HL-60 (cell line): ENCODE results near the gene ARV1.

Experiments used
- POLR2AphosphoS5 ChIP-seq: IDR thresholded peaks from 2 replicates; pipeline ENCODE4 v1.6.1; 2012; ENCODE audit warnings: low read depth
- TF ChIP-seq, protein P1 (sequence below): IDR thresholded peaks from one replicate; pipeline ENCODE4 v1.5.1; 2011; ENCODE audit warnings: low read length, control low read depth, inconsistent platforms; ENCODE audit not compliant: insufficient read depth
- TF ChIP-seq, protein P2 (sequence below): IDR thresholded peaks from 2 replicates; pipeline ENCODE4 v1.6.1; 2012; ENCODE audit warnings: low read depth; ENCODE audit not compliant: insufficient replicate concordance

DNA sequence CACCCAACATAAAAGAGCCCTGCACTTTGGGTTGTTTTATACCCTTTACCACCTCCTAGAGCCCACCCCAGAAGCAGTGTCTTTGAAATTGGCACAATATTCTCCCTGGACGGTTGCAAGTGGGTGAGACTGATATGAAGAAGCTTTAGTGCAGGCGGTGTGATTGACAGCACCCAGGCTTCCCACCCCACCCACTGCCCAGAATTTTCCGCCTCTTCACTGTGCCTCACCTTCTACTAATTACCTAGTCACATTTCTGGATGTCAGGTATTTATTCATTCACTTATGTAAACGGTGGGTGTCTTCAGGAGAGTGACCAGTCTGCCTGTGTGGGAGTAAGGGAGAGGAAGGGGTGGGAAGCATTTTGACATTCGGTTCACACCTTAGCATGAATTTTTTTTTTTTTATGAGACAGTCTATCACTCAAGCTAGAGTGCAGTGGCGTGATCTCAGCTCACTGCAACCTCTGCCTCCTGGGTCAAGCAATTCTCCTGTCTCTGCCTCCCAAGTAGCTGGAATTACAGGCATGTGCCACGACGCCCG, 62.9 kb downstream of the ARV1 start:
- TF ChIP-seq, protein P1, sequence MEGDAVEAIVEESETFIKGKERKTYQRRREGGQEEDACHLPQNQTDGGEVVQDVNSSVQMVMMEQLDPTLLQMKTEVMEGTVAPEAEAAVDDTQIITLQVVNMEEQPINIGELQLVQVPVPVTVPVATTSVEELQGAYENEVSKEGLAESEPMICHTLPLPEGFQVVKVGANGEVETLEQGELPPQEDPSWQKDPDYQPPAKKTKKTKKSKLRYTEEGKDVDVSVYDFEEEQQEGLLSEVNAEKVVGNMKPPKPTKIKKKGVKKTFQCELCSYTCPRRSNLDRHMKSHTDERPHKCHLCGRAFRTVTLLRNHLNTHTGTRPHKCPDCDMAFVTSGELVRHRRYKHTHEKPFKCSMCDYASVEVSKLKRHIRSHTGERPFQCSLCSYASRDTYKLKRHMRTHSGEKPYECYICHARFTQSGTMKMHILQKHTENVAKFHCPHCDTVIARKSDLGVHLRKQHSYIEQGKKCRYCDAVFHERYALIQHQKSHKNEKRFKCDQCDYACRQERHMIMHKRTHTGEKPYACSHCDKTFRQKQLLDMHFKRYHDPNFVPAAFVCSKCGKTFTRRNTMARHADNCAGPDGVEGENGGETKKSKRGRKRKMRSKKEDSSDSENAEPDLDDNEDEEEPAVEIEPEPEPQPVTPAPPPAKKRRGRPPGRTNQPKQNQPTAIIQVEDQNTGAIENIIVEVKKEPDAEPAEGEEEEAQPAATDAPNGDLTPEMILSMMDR: no peak
- TF ChIP-seq, protein P2, sequence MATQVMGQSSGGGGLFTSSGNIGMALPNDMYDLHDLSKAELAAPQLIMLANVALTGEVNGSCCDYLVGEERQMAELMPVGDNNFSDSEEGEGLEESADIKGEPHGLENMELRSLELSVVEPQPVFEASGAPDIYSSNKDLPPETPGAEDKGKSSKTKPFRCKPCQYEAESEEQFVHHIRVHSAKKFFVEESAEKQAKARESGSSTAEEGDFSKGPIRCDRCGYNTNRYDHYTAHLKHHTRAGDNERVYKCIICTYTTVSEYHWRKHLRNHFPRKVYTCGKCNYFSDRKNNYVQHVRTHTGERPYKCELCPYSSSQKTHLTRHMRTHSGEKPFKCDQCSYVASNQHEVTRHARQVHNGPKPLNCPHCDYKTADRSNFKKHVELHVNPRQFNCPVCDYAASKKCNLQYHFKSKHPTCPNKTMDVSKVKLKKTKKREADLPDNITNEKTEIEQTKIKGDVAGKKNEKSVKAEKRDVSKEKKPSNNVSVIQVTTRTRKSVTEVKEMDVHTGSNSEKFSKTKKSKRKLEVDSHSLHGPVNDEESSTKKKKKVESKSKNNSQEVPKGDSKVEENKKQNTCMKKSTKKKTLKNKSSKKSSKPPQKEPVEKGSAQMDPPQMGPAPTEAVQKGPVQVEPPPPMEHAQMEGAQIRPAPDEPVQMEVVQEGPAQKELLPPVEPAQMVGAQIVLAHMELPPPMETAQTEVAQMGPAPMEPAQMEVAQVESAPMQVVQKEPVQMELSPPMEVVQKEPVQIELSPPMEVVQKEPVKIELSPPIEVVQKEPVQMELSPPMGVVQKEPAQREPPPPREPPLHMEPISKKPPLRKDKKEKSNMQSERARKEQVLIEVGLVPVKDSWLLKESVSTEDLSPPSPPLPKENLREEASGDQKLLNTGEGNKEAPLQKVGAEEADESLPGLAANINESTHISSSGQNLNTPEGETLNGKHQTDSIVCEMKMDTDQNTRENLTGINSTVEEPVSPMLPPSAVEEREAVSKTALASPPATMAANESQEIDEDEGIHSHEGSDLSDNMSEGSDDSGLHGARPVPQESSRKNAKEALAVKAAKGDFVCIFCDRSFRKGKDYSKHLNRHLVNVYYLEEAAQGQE: no peak
- no peak for TF ChIP-seq POLR2AphosphoS5
